GM06990 (cell line): Measurements from ENCODE around the gene CERS6.

Experiments used
- DNase-seq: peaks from one replicate; pipeline ENCODE4 v3.0.0-alpha.2; 2011; ENCODE audit not compliant: insufficient read length; ENCODE audit errors: extremely low read depth
- H3K27me3 ChIP-seq: replicated peaks from 2 replicates; pipeline ENCODE4 v1.6.0; 2011; ENCODE audit warnings: low read length; ENCODE audit not compliant: control insufficient read depth, insufficient read depth
- H3K36me3 ChIP-seq: 2 replicates; pipeline ENCODE4 v1.5.1; 2011; ENCODE audit warnings: low read length; ENCODE audit not compliant: control insufficient read depth, insufficient read depth
- H3K4me3 ChIP-seq: replicated peaks from 2 replicates; pipeline ENCODE4 v1.5.1; 2011; ENCODE audit warnings: low read depth, mild to moderate bottlenecking, control low read depth, low read length
- CTCF ChIP-seq: IDR thresholded peaks from 2 replicates; pipeline ENCODE4 v1.5.1; 2011; ENCODE audit warnings: low read length, control low read depth, mild to moderate bottlenecking, inconsistent platforms; ENCODE audit not compliant: insufficient read depth, poor library complexity, severe bottlenecking

The CERS6 gene

GRCh38 chr2:168731002-168731401, 274.9 kb downstream of the CERS6 start:
- no peak overlapping the region for H3K4me3 ChIP-seq
- DNase-seq = no peak
- no peaks in the 10 kb centered on the region for H3K36me3 ChIP-seq
- no peak for TF ChIP-seq CTCF
- no peaks in the 10 kb centered on the region for H3K27me3 ChIP-seq

- no peak for DNase-seq
- H3K36me3 ChIP-seq = no peaks in the 10 kb centered on the region
- no peak for TF ChIP-seq CTCF
- H3K27me3 ChIP-seq = no peaks in the 10 kb centered on the region
- H3K4me3 ChIP-seq = no peak overlapping the region
Observed at GRCh38 chr2:168731616-168732015, 275.5 kb downstream of the CERS6 start.

- Histone ChIP-seq H3K36me3 (no peaks in the 10 kb centered on the region), H3K27me3 (no peaks in the 10 kb centered on the region), H3K4me3 (no peak overlapping the region)
- no peak for TF ChIP-seq CTCF
- no peak for DNase-seq
Observed at GRCh38 chr2:168732100-168732499, 276.0 kb downstream of the CERS6 start.

- no peaks in the 10 kb centered on the region for H3K36me3 ChIP-seq
- no peak overlapping the region for H3K4me3 ChIP-seq
- TF ChIP-seq CTCF = no peak
- no peak for DNase-seq
- no peaks in the 10 kb centered on the region for H3K27me3 ChIP-seq
Observed at GRCh38 chr2:168732506-168732905, 276.4 kb downstream of the CERS6 start.

- H3K4me3 ChIP-seq = no peak overlapping the region
- no peak for TF ChIP-seq CTCF
Observed at GRCh38 chr2:168734199-168734760, 278.2 kb downstream of the CERS6 start.

More at GRCh38 chr2:168734199-168734760, 278.2 kb downstream of the CERS6 start:
- no peaks in the 10 kb centered on the region for H3K27me3 ChIP-seq
- no peaks in the 10 kb centered on the region for H3K36me3 ChIP-seq
- DNase-seq = no peak
